ENCODE measurements around the gene IRGC.
"Not testable (repeated sequence)": the region's sequence is repeated elsewhere in the genome, so short reads cannot be mapped to it uniquely, and the experiment has no call there.

IRGC gene

GRCh38 chr19:43715776-43716175 lies at the start of gene IRGC:
IRGC (plus strand) TSS chr19:43716076; CDS start chr19:43718559, 2,483 bp downstream.
- DNase-seq: no peak

- DNase-seq: no peak
Observed at GRCh38 chr19:43667126-43667875, 48.6 kb upstream of the IRGC start.

- no peak for DNase-seq
Observed at GRCh38 chr19:43667876-43668405, 47.9 kb upstream of the IRGC start.

GRCh38 chr19:43668406-43669109 lies 47.3 kb upstream of the IRGC start:
- DNase-seq: peak; percentile 100

- DNase-seq: no peak
Observed at GRCh38 chr19:43672061-43672679, 43.7 kb upstream of the IRGC start.

- no peak for DNase-seq
Observed at GRCh38 chr19:43673637-43674036, 42.2 kb upstream of the IRGC start.

- DNase-seq: no peak
Observed at GRCh38 chr19:43674183-43674582, 41.7 kb upstream of the IRGC start.

GRCh38 chr19:43674596-43674995 lies 41.3 kb upstream of the IRGC start:
- DNase-seq: peak; percentile 38

GRCh38 chr19:43675269-43675879 lies 40.5 kb upstream of the IRGC start:
- DNase-seq: peak; percentile 63

- no peak for DNase-seq
Observed at GRCh38 chr19:43675906-43676305, 40.0 kb upstream of the IRGC start.

GRCh38 chr19:43678512-43679261 lies 37.2 kb upstream of the IRGC start:
- DNase-seq: peak; percentile 53

GRCh38 chr19:43681821-43682220 lies 34.1 kb upstream of the IRGC start:
- no peak for DNase-seq

GRCh38 chr19:43682269-43682668 lies 33.6 kb upstream of the IRGC start:
- DNase-seq: not testable (repeated sequence)

GRCh38 chr19:43682824-43683661 lies 32.8 kb upstream of the IRGC start:
- DNase-seq: no peak

GRCh38 chr19:43683905-43684304 lies 32.0 kb upstream of the IRGC start:
- no peak for DNase-seq

GRCh38 chr19:43684326-43684725 lies 31.6 kb upstream of the IRGC start:
- DNase-seq: no peak

- no peak for DNase-seq
Observed at GRCh38 chr19:43687660-43687997, 28.2 kb upstream of the IRGC start.

- DNase-seq: no peak
Observed at GRCh38 chr19:43688059-43688701, 27.7 kb upstream of the IRGC start.

- DNase-seq: no peak
Observed at GRCh38 chr19:43690444-43690843, 25.4 kb upstream of the IRGC start.

- no peak for DNase-seq
Observed at GRCh38 chr19:43690890-43691289, 25.0 kb upstream of the IRGC start.

- DNase-seq: no peak
Observed at GRCh38 chr19:43691755-43692154, 24.1 kb upstream of the IRGC start.
